ENCODE data around the gene SMU1.
A peak's percentile ranks its signal among the peaks of the same experiment; 100 is the strongest.

Gene SMU1

GRCh38 chr9:33082538-33083326, 6.3 kb upstream of the SMU1 start:
- Histone ChIP-seq H3K4me1 (ENCODE audit: control insufficient read depth, insufficient read depth, low read length) (no peaks in the 10 kb centered on the region), H3K4me3 (ENCODE audit: low read length) (no peak overlapping the region), H3K27ac (ENCODE audit: low read length) (no peak overlapping the region), H3K27me3 (ENCODE audit: control insufficient read depth, insufficient read depth, low read length) (no peaks in the 10 kb centered on the region), H3K9me3 (ENCODE audit: control insufficient read depth, insufficient read depth, low read length) (no peaks in the 10 kb centered on the region), H3K36me3 (ENCODE audit: control insufficient read depth, insufficient read depth, low read length) (no peaks in the 10 kb centered on the region)
- no peak for DNase-seq (ENCODE audit: low read depth, low spot score)
- no CpG with 5 or more reads among the region's 8 CpGs for WGBS (ENCODE audit: insufficient coverage, insufficient read length)

- no peak for DNase-seq (ENCODE audit: low read depth, low spot score)
- no CpG with 5 or more reads among the region's 5 CpGs for WGBS (ENCODE audit: insufficient coverage, insufficient read length)
- Histone ChIP-seq H3K9me3 (ENCODE audit: control insufficient read depth, insufficient read depth, low read length) (no peaks in the 10 kb centered on the region), H3K27me3 (ENCODE audit: control insufficient read depth, insufficient read depth, low read length) (no peaks in the 10 kb centered on the region), H3K36me3 (ENCODE audit: control insufficient read depth, insufficient read depth, low read length) (no peaks in the 10 kb centered on the region), H3K4me1 (ENCODE audit: control insufficient read depth, insufficient read depth, low read length) (no peaks in the 10 kb centered on the region), H3K4me3 (ENCODE audit: low read length) (no peak overlapping the region), H3K27ac (ENCODE audit: low read length) (no peak overlapping the region)
These were observed 5.7 kb upstream of the SMU1 start for GRCh38 chr9:33082128-33082527.

- Histone ChIP-seq H3K27ac (ENCODE audit: low read length) (no peak overlapping the region), H3K36me3 (ENCODE audit: control insufficient read depth, insufficient read depth, low read length) (no peaks in the 10 kb centered on the region), H3K9me3 (ENCODE audit: control insufficient read depth, insufficient read depth, low read length) (no peaks in the 10 kb centered on the region), H3K4me3 (ENCODE audit: low read length) (no peak overlapping the region), H3K27me3 (ENCODE audit: control insufficient read depth, insufficient read depth, low read length) (no peaks in the 10 kb centered on the region), H3K4me1 (ENCODE audit: control insufficient read depth, insufficient read depth, low read length) (no peaks in the 10 kb centered on the region)
- WGBS (ENCODE audit: insufficient coverage, insufficient read length) = no CpG with 5 or more reads among the region's 9 CpGs
- peak; percentile 67 for DNase-seq (ENCODE audit: low read depth, low spot score)
These were observed 4.8 kb upstream of the SMU1 start for GRCh38 chr9:33081128-33081851.

GRCh38 chr9:33080534-33080933, 4.1 kb upstream of the SMU1 start:
- Histone ChIP-seq H3K9me3 (ENCODE audit: control insufficient read depth, insufficient read depth, low read length) (no peaks in the 10 kb centered on the region), H3K36me3 (ENCODE audit: control insufficient read depth, insufficient read depth, low read length) (no peaks in the 10 kb centered on the region), H3K27me3 (ENCODE audit: control insufficient read depth, insufficient read depth, low read length) (no peaks in the 10 kb centered on the region), H3K4me1 (ENCODE audit: control insufficient read depth, insufficient read depth, low read length) (no peaks in the 10 kb centered on the region), H3K27ac (ENCODE audit: low read length) (no peak overlapping the region), H3K4me3 (ENCODE audit: low read length) (no peak overlapping the region)
- no peak for DNase-seq (ENCODE audit: low read depth, low spot score)
- WGBS (ENCODE audit: insufficient coverage, insufficient read length) = no CpG with 5 or more reads among the region's 6 CpGs

GRCh38 chr9:33068991-33069390, 7.5 kb downstream of the SMU1 start:
- WGBS (ENCODE audit: insufficient coverage, insufficient read length) = no CpG with 5 or more reads among the region's 1 CpG
- H3K4me3 ChIP-seq (ENCODE audit: low read length) = no peak overlapping the region
- no peaks in the 10 kb centered on the region for H3K4me1 ChIP-seq (ENCODE audit: control insufficient read depth, insufficient read depth, low read length)
- no peak overlapping the region for H3K27ac ChIP-seq (ENCODE audit: low read length)
- DNase-seq (ENCODE audit: low read depth, low spot score) = no peak
- H3K27me3 ChIP-seq (ENCODE audit: control insufficient read depth, insufficient read depth, low read length) = no peaks in the 10 kb centered on the region
- no peaks in the 10 kb centered on the region for H3K9me3 ChIP-seq (ENCODE audit: control insufficient read depth, insufficient read depth, low read length)
- H3K36me3 ChIP-seq (ENCODE audit: control insufficient read depth, insufficient read depth, low read length) = peaks cover 10% of the 10 kb centered on the region; the same call in 1 of the 2 replicates

- H3K4me3 ChIP-seq (ENCODE audit: low read length) = no peak overlapping the region
- no peak overlapping the region for H3K27ac ChIP-seq (ENCODE audit: low read length)
- WGBS (ENCODE audit: insufficient coverage, insufficient read length) = no CpG with 5 or more reads among the region's 5 CpGs
These were observed 11.1 kb downstream of the SMU1 start for GRCh38 chr9:33065157-33066076.

GRCh38 chr9:33051144-33051543, 25.3 kb downstream of the SMU1 start:
- no CpG with 5 or more reads among the region's 4 CpGs for WGBS (ENCODE audit: insufficient coverage, insufficient read length)
- H3K4me3 ChIP-seq (ENCODE audit: low read length) = no peak overlapping the region

More at GRCh38 chr9:33065157-33066076, 11.1 kb downstream of the SMU1 start:
- Histone ChIP-seq H3K27me3 (ENCODE audit: control insufficient read depth, insufficient read depth, low read length) (no peaks in the 10 kb centered on the region), H3K9me3 (ENCODE audit: control insufficient read depth, insufficient read depth, low read length) (no peaks in the 10 kb centered on the region), H3K36me3 (ENCODE audit: control insufficient read depth, insufficient read depth, low read length) (peaks cover 8% of the 10 kb centered on the region; the same call in 1 of the 2 replicates), H3K4me1 (ENCODE audit: control insufficient read depth, insufficient read depth, low read length) (no peaks in the 10 kb centered on the region)
- no peak for DNase-seq (ENCODE audit: low read depth, low spot score)

GRCh38 chr9:33049680-33050361, 26.7 kb downstream of the SMU1 start:
- no peak overlapping the region for H3K27ac ChIP-seq (ENCODE audit: low read length)
- DNase-seq (ENCODE audit: low read depth, low spot score) = no peak
- H3K9me3 ChIP-seq (ENCODE audit: control insufficient read depth, insufficient read depth, low read length) = no peaks in the 10 kb centered on the region
- no peak overlapping the region for H3K4me3 ChIP-seq (ENCODE audit: low read length)
- no CpG with 5 or more reads among the region's 2 CpGs for WGBS (ENCODE audit: insufficient coverage, insufficient read length)
- H3K4me1 ChIP-seq (ENCODE audit: control insufficient read depth, insufficient read depth, low read length) = no peaks in the 10 kb centered on the region
- peaks cover 6% of the 10 kb centered on the region; the same call in 1 of the 2 replicates for H3K36me3 ChIP-seq (ENCODE audit: control insufficient read depth, insufficient read depth, low read length)
- H3K27me3 ChIP-seq (ENCODE audit: control insufficient read depth, insufficient read depth, low read length) = no peaks in the 10 kb centered on the region

More at GRCh38 chr9:33051144-33051543, 25.3 kb downstream of the SMU1 start:
- no peaks in the 10 kb centered on the region for H3K9me3 ChIP-seq (ENCODE audit: control insufficient read depth, insufficient read depth, low read length)
- peaks cover 7% of the 10 kb centered on the region; the same call in 1 of the 2 replicates for H3K36me3 ChIP-seq (ENCODE audit: control insufficient read depth, insufficient read depth, low read length)
- DNase-seq (ENCODE audit: low read depth, low spot score) = no peak
- no peaks in the 10 kb centered on the region for H3K4me1 ChIP-seq (ENCODE audit: control insufficient read depth, insufficient read depth, low read length)
- H3K27ac ChIP-seq (ENCODE audit: low read length) = no peak overlapping the region
- H3K27me3 ChIP-seq (ENCODE audit: control insufficient read depth, insufficient read depth, low read length) = no peaks in the 10 kb centered on the region

GRCh38 chr9:33048054-33048465, 28.4 kb downstream of the SMU1 start:
- no peak for DNase-seq (ENCODE audit: low read depth, low spot score)
- H3K36me3 ChIP-seq (ENCODE audit: control insufficient read depth, insufficient read depth, low read length) = peaks cover 6% of the 10 kb centered on the region; the same call in 1 of the 2 replicates

More at GRCh38 chr9:33048054-33048465, 28.4 kb downstream of the SMU1 start:
- no peak overlapping the region for H3K27ac ChIP-seq (ENCODE audit: low read length)
- no CpG with 5 or more reads among the region's 2 CpGs for WGBS (ENCODE audit: insufficient coverage, insufficient read length)
- H3K4me3 ChIP-seq (ENCODE audit: low read length) = no peak overlapping the region
- no peaks in the 10 kb centered on the region for H3K27me3 ChIP-seq (ENCODE audit: control insufficient read depth, insufficient read depth, low read length)
- H3K4me1 ChIP-seq (ENCODE audit: control insufficient read depth, insufficient read depth, low read length) = no peaks in the 10 kb centered on the region
- no peaks in the 10 kb centered on the region for H3K9me3 ChIP-seq (ENCODE audit: control insufficient read depth, insufficient read depth, low read length)
